PC-3 (cell line): ENCODE data around the gene ZDHHC6. TPM values are rescaled to one million over a fixed set of nuclear protein-coding genes. Genes with fewer than 3 reads are reported as not detected.
A peak's percentile ranks its signal among the peaks of the same experiment; 100 is the strongest.

Experiments
- ATAC-seq: fragments of 200-7000 bp; cut with Tn5 transposase; 2 replicates; pipeline ENCODE4 v1.9.1; 2020; ENCODE audit warnings: mild to moderate bottlenecking, moderate library complexity
- BruUV-seq: library from RNA; stranded (reverse); fragments of 400-500 nt; replicated peaks from 2 replicates; lab custom pipeline; 2021; lab: Mats Ljungman, UMichigan
- CTCF ChIA-PET: fragments of 300-600 bp; sonication (Branson Sonifier 250); formaldehyde crosslinking; loops from one replicate; lab custom pipeline; 2022; ENCODE audit warnings: antibody characterized with exemption; lab: Charles Lee
- POLR2A ChIA-PET: fragments of 300-600 bp; sonication (Branson Sonifier 250); formaldehyde crosslinking; loops from one replicate; lab custom pipeline; 2022; ENCODE audit warnings: antibody characterized with exemption; ENCODE audit not compliant: unreplicated experiment; lab: Charles Lee
- DNase-seq: peaks from one replicate; pipeline ENCODE4 v3.0.0-alpha.2; 2015
- H2AFZ ChIP-seq: fragments of 300-600 bp; sonication (generic); 2 replicates; pipeline ENCODE4 v1.6.0; 2016; ENCODE audit warnings: antibody characterized with exemption, low read length
- H3F3A ChIP-seq: fragments of 300-600 bp; sonication (generic); one replicate; pipeline ENCODE4 v1.6.0; 2017; ENCODE audit warnings: antibody characterized with exemption, low read length, control low read depth, mild to moderate bottlenecking; ENCODE audit not compliant: unreplicated experiment
- H3K27ac ChIP-seq: fragments of 300-600 bp; sonication (generic); 2 replicates; pipeline ENCODE4 v1.5.1; 2016; ENCODE audit warnings: mild to moderate bottlenecking, low read length
- H3K27me3 ChIP-seq: fragments of 300-600 bp; sonication (generic); 2 replicates; pipeline ENCODE4 v1.6.1; 2016; ENCODE audit warnings: low read length, mixed read lengths
- H3K36me3 ChIP-seq: fragments of 300-600 bp; sonication (generic); 2 replicates; pipeline ENCODE4 v1.6.1; 2016; ENCODE audit warnings: low read depth, mixed run types, low read length, mixed read lengths
- H3K4me1 ChIP-seq: fragments of 300-600 bp; sonication (generic); 2 replicates; pipeline ENCODE4 v1.5.1; 2016; ENCODE audit warnings: low read length; ENCODE audit not compliant: insufficient read depth
- H3K4me2 ChIP-seq: fragments of 300-600 bp; sonication (generic); 2 replicates; pipeline ENCODE4 v1.6.0; 2016; ENCODE audit warnings: low read length
- H3K4me3 ChIP-seq: fragments of 300-600 bp; sonication (generic); 2 replicates; pipeline ENCODE4 v1.5.1; 2016; ENCODE audit warnings: mild to moderate bottlenecking, low read length, mixed read lengths
- H3K79me2 ChIP-seq: fragments of 300-600 bp; sonication (generic); 2 replicates; pipeline ENCODE4 v1.6.1; 2017; ENCODE audit warnings: low read length, mixed read lengths
- H3K9ac ChIP-seq: fragments of 300-600 bp; sonication (generic); 2 replicates; pipeline ENCODE4 v1.6.0; 2016; ENCODE audit warnings: mild to moderate bottlenecking, low read length
- H3K9me2 ChIP-seq: fragments of 300-600 bp; sonication (generic); replicated peaks from 2 replicates; pipeline ENCODE4 v1.6.1; 2016; ENCODE audit warnings: mixed run types, low read length, mixed read lengths
- H3K9me3 ChIP-seq: fragments of 300-600 bp; sonication (generic); 2 replicates; pipeline ENCODE4 v1.6.1; 2016; ENCODE audit warnings: low read length, mixed read lengths
- H4K20me1 ChIP-seq: fragments of 300-600 bp; sonication (generic); 2 replicates; pipeline ENCODE4 v1.6.1; 2016; ENCODE audit warnings: low read length, mixed read lengths
- EZH2 ChIP-seq: fragments of 300-600 bp; sonication (generic); IDR thresholded peaks from one replicate; pipeline ENCODE4 v1.6.1; 2017; ENCODE audit warnings: antibody characterized with exemption, mild to moderate bottlenecking, low read length; ENCODE audit not compliant: unreplicated experiment
- EZH2phosphoT487 ChIP-seq: fragments of 300-600 bp; sonication (generic); IDR thresholded peaks from 2 replicates; pipeline ENCODE4 v1.6.1; 2018; ENCODE audit warnings: mild to moderate bottlenecking, antibody characterized with exemption, low read length, borderline replicate concordance
- intact Hi-C: fragments of 100-400 bp; cut with micrococcal nuclease; formaldehyde crosslinking; loops from 2 replicates; pipeline ENCODE4 v1.9.0; 2023
- total RNA-seq: library from RNA; depleted of rRNA; stranded (reverse); fragments of >200 nt; gene quantifications from 2 replicates; pipeline ENCODE4 v1.2.3, GENCODE V29; 2014
- TF ChIP-seq, protein P1 (sequence below): fragments of 300-600 bp; sonication (generic); conservative IDR thresholded peaks from 2 replicates; pipeline ENCODE4 v1.5.1; 2017; ENCODE audit warnings: antibody characterized with exemption, low read depth, mild to moderate bottlenecking, low read length

ZDHHC6 gene
- total RNA-seq, 1 experiment from 2014 or later: 17.7 TPM

DNA sequence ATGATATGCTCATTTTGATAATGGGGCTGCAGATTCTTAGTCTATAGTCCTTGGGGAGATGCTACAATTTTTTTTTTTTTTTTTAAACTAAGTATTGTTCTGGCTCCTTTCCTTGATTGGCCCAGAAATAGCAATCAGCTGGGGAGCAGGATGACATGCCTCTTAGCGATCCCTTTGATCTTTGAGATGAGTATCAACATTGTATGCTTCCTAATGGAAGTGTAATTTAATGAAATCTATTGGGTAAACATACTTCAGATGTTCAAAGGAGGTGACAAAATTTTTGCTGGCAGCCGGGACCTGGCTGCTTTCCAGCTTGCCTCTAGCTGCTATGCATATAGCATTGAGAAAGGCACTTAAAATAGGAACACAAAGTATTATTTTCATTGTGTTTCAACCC, 43.8 kb upstream of the ZDHHC6 start:
- ChIA-PET CTCF (no interaction called here), POLR2A (no interaction called here)
- Histone ChIP-seq H2AFZ (no peak overlapping the region), H4K20me1 (no peaks in the 10 kb centered on the region), H3F3A (no peaks in the 10 kb centered on the region), H3K9me2 (no peaks in the 10 kb centered on the region), H3K27ac (no peak overlapping the region), H3K9ac (no peak overlapping the region), H3K4me2 (no peak overlapping the region), H3K9me3 (no peaks in the 10 kb centered on the region), H3K79me2 (no peaks in the 10 kb centered on the region), H3K27me3 (no peaks in the 10 kb centered on the region), H3K4me3 (no peak overlapping the region), H3K36me3 (no peaks in the 10 kb centered on the region), H3K4me1 (no peaks in the 10 kb centered on the region)
- BruUV-seq: no TSS peak
- ATAC-seq: no peak
- no peak for TF ChIP-seq EZH2
- TF ChIP-seq, protein P1, sequence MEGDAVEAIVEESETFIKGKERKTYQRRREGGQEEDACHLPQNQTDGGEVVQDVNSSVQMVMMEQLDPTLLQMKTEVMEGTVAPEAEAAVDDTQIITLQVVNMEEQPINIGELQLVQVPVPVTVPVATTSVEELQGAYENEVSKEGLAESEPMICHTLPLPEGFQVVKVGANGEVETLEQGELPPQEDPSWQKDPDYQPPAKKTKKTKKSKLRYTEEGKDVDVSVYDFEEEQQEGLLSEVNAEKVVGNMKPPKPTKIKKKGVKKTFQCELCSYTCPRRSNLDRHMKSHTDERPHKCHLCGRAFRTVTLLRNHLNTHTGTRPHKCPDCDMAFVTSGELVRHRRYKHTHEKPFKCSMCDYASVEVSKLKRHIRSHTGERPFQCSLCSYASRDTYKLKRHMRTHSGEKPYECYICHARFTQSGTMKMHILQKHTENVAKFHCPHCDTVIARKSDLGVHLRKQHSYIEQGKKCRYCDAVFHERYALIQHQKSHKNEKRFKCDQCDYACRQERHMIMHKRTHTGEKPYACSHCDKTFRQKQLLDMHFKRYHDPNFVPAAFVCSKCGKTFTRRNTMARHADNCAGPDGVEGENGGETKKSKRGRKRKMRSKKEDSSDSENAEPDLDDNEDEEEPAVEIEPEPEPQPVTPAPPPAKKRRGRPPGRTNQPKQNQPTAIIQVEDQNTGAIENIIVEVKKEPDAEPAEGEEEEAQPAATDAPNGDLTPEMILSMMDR: no peak
- TF ChIP-seq EZH2phosphoT487: no peak
- DNase-seq: peak; percentile 9
- intact Hi-C loops: loop anchor here (2.0 kb wide), 1 partner anchor 70 kb away; no protein-coding TSS in a partner anchor

DNA sequence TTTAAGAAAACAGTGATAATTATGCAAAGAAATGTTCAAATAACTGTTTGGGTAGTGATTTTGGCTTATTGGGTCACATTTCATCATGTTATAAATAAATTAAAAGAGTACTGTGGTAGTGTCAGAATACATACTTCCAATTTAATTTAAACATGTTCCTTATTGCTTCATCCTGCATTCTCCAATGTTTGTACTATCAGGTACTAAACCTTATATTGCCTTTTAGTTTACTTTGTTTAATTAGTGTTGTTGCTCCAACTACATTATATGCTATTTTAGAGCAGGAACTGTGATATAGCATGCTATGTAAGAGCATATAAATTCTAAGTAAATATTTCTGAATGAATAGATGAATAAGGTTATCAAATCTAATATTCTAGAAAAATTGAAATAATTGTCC, 41.2 kb upstream of the ZDHHC6 start:
- no TSS peak for BruUV-seq
- ATAC-seq: no peak
- Histone ChIP-seq H3K4me1 (no peaks in the 10 kb centered on the region), H3K4me2 (no peak overlapping the region), H3K36me3 (no peaks in the 10 kb centered on the region), H2AFZ (no peak overlapping the region), H3F3A (no peaks in the 10 kb centered on the region), H3K9ac (no peak overlapping the region), H3K9me3 (no peaks in the 10 kb centered on the region), H3K9me2 (no peaks in the 10 kb centered on the region), H3K79me2 (no peaks in the 10 kb centered on the region), H4K20me1 (no peaks in the 10 kb centered on the region), H3K27ac (no peak overlapping the region), H3K27me3 (no peaks in the 10 kb centered on the region), H3K4me3 (no peak overlapping the region)
- intact Hi-C loops: no loop called here
- TF ChIP-seq EZH2 (no peak), EZH2phosphoT487 (no peak)
- TF ChIP-seq, protein P1: no peak
- ChIA-PET CTCF (no interaction called here), POLR2A (no interaction called here)
- no peak for DNase-seq

DNA sequence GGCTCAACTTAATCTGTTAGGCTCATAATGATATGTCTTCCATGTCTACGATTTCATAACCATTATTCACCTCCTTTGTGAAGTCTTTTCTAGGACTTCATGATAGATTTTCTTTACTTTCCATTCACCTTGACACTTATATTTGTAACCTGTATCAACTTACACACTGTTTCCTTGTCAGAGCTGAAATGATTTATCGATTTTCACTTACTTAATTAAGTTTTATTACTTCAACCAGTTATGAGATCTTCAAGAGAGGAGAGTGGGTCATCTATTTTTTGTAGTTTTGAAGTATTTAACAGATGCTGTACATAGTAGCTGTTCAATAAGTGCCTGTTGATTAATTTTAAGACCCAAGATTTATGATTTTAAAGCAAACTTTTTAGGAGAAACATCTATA, 37.7 kb upstream of the ZDHHC6 start:
- POLR2A ChIA-PET: no interaction called here
- no peaks in the 10 kb centered on the region for H4K20me1 ChIP-seq
- H3K9ac ChIP-seq: no peak overlapping the region
- H3K36me3 ChIP-seq: no peaks in the 10 kb centered on the region
- no peak overlapping the region for H3K27ac ChIP-seq
- H3K4me1 ChIP-seq: no peaks in the 10 kb centered on the region
- DNase-seq: no peak
- H3K79me2 ChIP-seq: no peaks in the 10 kb centered on the region
- no peak overlapping the region for H3K4me3 ChIP-seq
- CTCF ChIA-PET: no interaction called here
- TF ChIP-seq EZH2: no peak
- H3K9me2 ChIP-seq: no peaks in the 10 kb centered on the region
- H3K27me3 ChIP-seq: no peaks in the 10 kb centered on the region
- intact Hi-C loops: no loop called here
- H2AFZ ChIP-seq: no peak overlapping the region
- no peak for ATAC-seq
- H3K4me2 ChIP-seq: no peak overlapping the region
- H3K9me3 ChIP-seq: no peaks in the 10 kb centered on the region
- BruUV-seq: no TSS peak
- H3F3A ChIP-seq: no peaks in the 10 kb centered on the region
